OCI-LY1 (cell line): ENCODE measurements around the gene C1QTNF1.

Experiments used
- CTCF ChIP-seq: fragments of 200-600 bp; sonication (generic), shearing (Covaris generic); IDR thresholded peaks from 2 replicates; pipeline ENCODE4 v1.5.1; 2017; ENCODE audit warnings: mild to moderate bottlenecking, antibody characterized with exemption, low read length, moderate library complexity, mixed read lengths
- EZH2 ChIP-seq: fragments of 200-600 bp; sonication (generic), shearing (Covaris generic); IDR thresholded peaks from 2 replicates; pipeline ENCODE4 v1.8.0; 2017; ENCODE audit warnings: borderline replicate concordance, mixed run types, mild to moderate bottlenecking, antibody characterized with exemption, low read length, moderate library complexity, mixed read lengths

- TF ChIP-seq CTCF (no peak), EZH2 (no peak)
These were observed 54.7 kb downstream of the C1QTNF1 start for GRCh38 chr17:79078476-79079190.
